Mesenchymal stem cell (in vitro differentiated cells and primary cell): ENCODE data around the gene SAP130.

ENCODE experiments used
- DNase-seq: peaks from one replicate; pipeline ENCODE4 v3.0.0-alpha.2; 2013
- H2AFZ ChIP-seq: one replicate; pipeline ENCODE4 v1.6.1; 2013; ENCODE audit warnings: low read depth, mild to moderate bottlenecking, control low read depth, inconsistent platforms, low read length, moderate library complexity
- H2AK5ac ChIP-seq: 2 replicates; pipeline ENCODE4 v1.6.1; 2013; ENCODE audit warnings: low read length, moderate library complexity, mild to moderate bottlenecking, inconsistent platforms; ENCODE audit not compliant: severe bottlenecking
- H2BK120ac ChIP-seq: one replicate; pipeline ENCODE4 v1.6.1; 2013; ENCODE audit warnings: low read depth, mild to moderate bottlenecking, inconsistent platforms, low read length, moderate library complexity
- H2BK12ac ChIP-seq, 2 experiments: one replicate each; pipeline ENCODE4 v1.6.1; 2013; ENCODE audit warnings: inconsistent platforms in 2 of 2, low read length in 2 of 2, mild to moderate bottlenecking in 2 of 2, moderate library complexity in 2 of 2, control low read depth in 1 of 2
- H2BK15ac ChIP-seq: one replicate; pipeline ENCODE4 v1.6.1; 2013; ENCODE audit warnings: mild to moderate bottlenecking, low read depth, inconsistent platforms; ENCODE audit not compliant: poor library complexity, severe bottlenecking
- H2BK5ac ChIP-seq: 2 replicates; pipeline ENCODE4 v1.6.1; 2013; ENCODE audit warnings: low read depth, mild to moderate bottlenecking, low read length, control low read depth, inconsistent platforms; ENCODE audit not compliant: poor library complexity, severe bottlenecking
- H3K14ac ChIP-seq, 2 experiments: one replicate each; pipeline ENCODE4 v1.6.1; 2013; ENCODE audit warnings: inconsistent platforms in 2 of 2, low read length in 2 of 2, control low read depth in 1 of 2, mild to moderate bottlenecking in 1 of 2, moderate library complexity in 1 of 2
- H3K18ac ChIP-seq, 2 experiments: one replicate each; pipeline ENCODE4 v1.6.1; 2013; ENCODE audit warnings: inconsistent platforms in 2 of 2, low read length in 2 of 2, control low read depth in 1 of 2, low read depth in 1 of 2, mild to moderate bottlenecking in 1 of 2
- H3K23ac ChIP-seq, 2 experiments: one replicate each; pipeline ENCODE4 v1.6.1; 2013; ENCODE audit warnings: inconsistent platforms in 2 of 2, low read length in 2 of 2, mild to moderate bottlenecking in 2 of 2, moderate library complexity in 2 of 2, control low read depth in 1 of 2
- H3K27ac ChIP-seq: 2 replicates; pipeline ENCODE4 v1.5.1; 2013; ENCODE audit warnings: mild to moderate bottlenecking, moderate library complexity, low read length, control low read depth, inconsistent platforms; ENCODE audit not compliant: poor library complexity, severe bottlenecking
- H3K27me3 ChIP-seq, 2 experiments: 2 replicates each; pipeline versions ENCODE4 v1.6.1 to v1.7.0; 2013; ENCODE audit warnings: low read length in 2 of 2, mild to moderate bottlenecking in 2 of 2, moderate library complexity in 2 of 2, control low read depth in 1 of 2, inconsistent platforms in 1 of 2; ENCODE audit not compliant: control insufficient read depth in 1 of 2, insufficient read depth in 1 of 2
- H3K36me3 ChIP-seq, 2 experiments: 2 replicates each; pipeline versions ENCODE4 v1.6.1 to v1.7.0; 2013; ENCODE audit warnings: low read length in 2 of 2, control low read depth in 1 of 2, inconsistent platforms in 1 of 2, low read depth in 1 of 2, mild to moderate bottlenecking in 1 of 2; ENCODE audit not compliant: insufficient read depth in 2 of 2, control insufficient read depth in 1 of 2
- H3K4ac ChIP-seq, 2 experiments: one replicate each; pipeline ENCODE4 v1.6.1; 2013; ENCODE audit warnings: inconsistent platforms in 2 of 2, low read length in 2 of 2, mild to moderate bottlenecking in 2 of 2, moderate library complexity in 2 of 2, control low read depth in 1 of 2, low read depth in 1 of 2
- H3K4me1 ChIP-seq: 2 replicates; pipeline ENCODE4 v1.6.1; 2013; ENCODE audit warnings: low read depth, low read length, control low read depth; ENCODE audit not compliant: control insufficient read depth, insufficient read depth
- H3K4me2 ChIP-seq: 2 replicates; pipeline ENCODE4 v1.6.1; 2013; ENCODE audit warnings: low read length, mild to moderate bottlenecking, inconsistent platforms; ENCODE audit not compliant: poor library complexity, severe bottlenecking
- H3K4me3 ChIP-seq, 2 experiments: 2 replicates each; pipeline versions ENCODE4 v1.5.1 to v1.7.0; 2013; ENCODE audit warnings: low read length in 2 of 2, mild to moderate bottlenecking in 2 of 2, control low read depth in 1 of 2, low read depth in 1 of 2; ENCODE audit not compliant: insufficient read depth in 1 of 2
- H3K79me1 ChIP-seq: replicated peaks from 2 replicates; pipeline ENCODE4 v1.6.1; 2013; ENCODE audit warnings: mild to moderate bottlenecking, control low read depth, low read length, inconsistent platforms; ENCODE audit not compliant: poor library complexity, severe bottlenecking
- H3K9ac ChIP-seq: 2 replicates; pipeline ENCODE4 v1.7.0; 2013; ENCODE audit warnings: mild to moderate bottlenecking, low read length, moderate library complexity
- H3K9me3 ChIP-seq: 2 replicates; pipeline ENCODE4 v1.7.0; 2013; ENCODE audit warnings: mild to moderate bottlenecking, low read length; ENCODE audit not compliant: control insufficient read depth
- H4K8ac ChIP-seq: one replicate; pipeline ENCODE4 v1.6.1; 2013; ENCODE audit warnings: inconsistent platforms, mild to moderate bottlenecking, low read length, moderate library complexity
- H4K91ac ChIP-seq: one replicate; pipeline ENCODE4 v1.6.1; 2013; ENCODE audit warnings: mild to moderate bottlenecking, low read length, inconsistent platforms
- WGBS: methylation state at CpG from one replicate; pipeline ENCODE4 v1.1.7; 2013; ENCODE audit warnings: mixed read lengths; 5-methylcytosine and 5-hydroxymethylcytosine counted together

SAP130 gene

DNA sequence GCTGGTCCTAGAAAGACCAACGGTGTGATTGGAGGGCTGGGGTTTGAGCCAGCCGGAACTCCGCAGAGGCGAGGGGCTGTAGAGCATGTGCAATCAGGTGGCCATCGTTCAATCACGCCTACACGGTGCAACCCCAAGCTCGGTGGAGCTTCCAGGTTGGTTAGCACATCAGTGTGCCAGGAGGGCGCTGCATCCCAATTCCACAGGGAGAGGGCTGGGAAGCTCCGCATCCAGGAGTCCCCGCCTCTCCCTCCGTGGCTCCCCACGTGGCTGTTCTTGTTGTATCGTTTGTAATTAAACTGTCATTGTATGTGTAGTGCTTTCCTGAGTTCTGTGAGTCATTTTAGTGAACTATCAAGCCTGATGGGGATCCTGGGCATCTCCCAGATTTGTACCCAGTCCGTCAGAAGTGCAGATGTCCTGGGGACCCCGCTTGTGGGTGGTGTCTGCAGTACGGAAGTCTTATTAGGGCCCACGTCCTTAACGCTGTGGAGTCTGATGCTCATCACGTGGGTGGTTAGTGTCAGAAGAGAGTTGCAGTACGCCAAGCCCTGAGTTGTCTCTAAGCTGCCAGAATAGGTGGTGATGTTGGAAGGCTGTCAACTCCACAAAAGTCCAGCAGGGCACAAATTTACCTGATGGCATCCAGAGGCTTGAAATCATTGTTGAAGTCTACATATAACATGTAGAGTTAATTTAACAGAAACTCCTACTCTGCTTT lies 121.5 kb downstream of the SAP130 start:
- H2AFZ ChIP-seq: no peak overlapping the region
- no peak overlapping the region for H2BK15ac ChIP-seq
- peaks cover 12 to 31% of the 10 kb centered on the region in 2 experiments for H3K27me3 ChIP-seq
- no peak overlapping the region for H2BK120ac ChIP-seq
- H2BK5ac ChIP-seq: no peak overlapping the region
- WGBS: 59% methylated on average over 21 of the region's 21 CpGs
- no peak overlapping the region for H3K18ac ChIP-seq
- no peak overlapping the region for H4K91ac ChIP-seq
- no peaks in the 10 kb centered on the region for H3K36me3 ChIP-seq
- H3K4me2 ChIP-seq: no peak overlapping the region
- no peak overlapping the region for H3K4ac ChIP-seq
- no peak for DNase-seq
- H3K9me3 ChIP-seq: no peaks in the 10 kb centered on the region
- no peak overlapping the region for H3K9ac ChIP-seq
- H3K4me3 ChIP-seq: peak overlapping the region in 1 of 2 experiments; percentile 51
- H4K8ac ChIP-seq: no peak overlapping the region
- no peak overlapping the region for H2AK5ac ChIP-seq
- no peaks in the 10 kb centered on the region for H3K79me1 ChIP-seq
- no peak overlapping the region for H3K23ac ChIP-seq
- H3K27ac ChIP-seq: no peak overlapping the region
- H2BK12ac ChIP-seq: no peak overlapping the region
- no peaks in the 10 kb centered on the region for H3K4me1 ChIP-seq
- peak overlapping the region in 1 of 2 experiments; percentile 83 for H3K14ac ChIP-seq

DNA sequence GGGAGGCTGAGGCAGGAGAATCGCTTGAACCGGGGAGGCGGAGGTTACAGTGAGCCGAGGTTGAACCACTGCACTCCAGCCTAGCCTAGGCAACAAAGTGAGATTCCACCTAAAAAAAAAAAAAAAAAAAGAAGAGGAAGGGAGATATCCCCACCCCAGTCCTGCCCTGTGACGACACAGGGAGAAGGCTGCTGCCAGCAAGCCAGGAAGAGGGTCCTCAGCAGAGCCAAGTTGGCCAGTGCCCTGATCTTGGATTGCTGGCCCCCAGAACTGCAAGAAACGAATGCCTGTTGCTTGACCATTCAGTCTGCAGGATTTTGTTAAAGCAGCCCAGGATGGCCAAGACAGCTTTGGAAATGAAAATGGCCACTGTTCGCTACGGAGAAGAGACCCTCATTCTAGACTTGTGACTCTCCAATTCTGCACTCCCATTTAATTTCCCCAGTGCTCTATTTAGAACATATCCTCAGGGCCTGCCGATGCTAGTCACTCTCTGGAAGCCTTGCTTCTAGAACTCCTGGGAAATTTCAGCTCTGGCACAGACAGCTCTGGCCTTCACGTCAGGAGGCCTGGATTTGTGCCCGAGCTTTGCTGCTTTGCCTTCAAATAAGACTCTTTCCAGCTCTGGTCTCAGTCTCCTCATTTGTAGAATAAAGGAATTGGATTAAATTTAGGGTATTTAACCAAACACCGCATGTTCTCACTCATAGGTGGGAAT lies 126.4 kb downstream of the SAP130 start:
- Histone ChIP-seq H4K8ac (no peak overlapping the region), H3K9ac (peak overlapping the region; percentile 12), H2BK120ac (no peak overlapping the region), H2BK5ac (no peak overlapping the region), H3K9me3 (no peaks in the 10 kb centered on the region), H3K4ac (no peak overlapping the region), H3K27me3 (peaks cover 10 to 11% of the 10 kb centered on the region in 2 experiments), H3K36me3 (no peaks in the 10 kb centered on the region), H2BK12ac (no peak overlapping the region), H2BK15ac (no peak overlapping the region), H3K27ac (no peak overlapping the region), H3K23ac (no peak overlapping the region), H3K14ac (no peak overlapping the region), H2AK5ac (no peak overlapping the region), H2AFZ (no peak overlapping the region), H3K79me1 (no peaks in the 10 kb centered on the region), H3K4me2 (no peak overlapping the region), H4K91ac (no peak overlapping the region), H3K4me1 (no peaks in the 10 kb centered on the region), H3K4me3 (no peak overlapping the region), H3K18ac (no peak overlapping the region)
- DNase-seq: no peak
- WGBS: 93% methylated on average over 7 of the region's 12 CpGs

DNA sequence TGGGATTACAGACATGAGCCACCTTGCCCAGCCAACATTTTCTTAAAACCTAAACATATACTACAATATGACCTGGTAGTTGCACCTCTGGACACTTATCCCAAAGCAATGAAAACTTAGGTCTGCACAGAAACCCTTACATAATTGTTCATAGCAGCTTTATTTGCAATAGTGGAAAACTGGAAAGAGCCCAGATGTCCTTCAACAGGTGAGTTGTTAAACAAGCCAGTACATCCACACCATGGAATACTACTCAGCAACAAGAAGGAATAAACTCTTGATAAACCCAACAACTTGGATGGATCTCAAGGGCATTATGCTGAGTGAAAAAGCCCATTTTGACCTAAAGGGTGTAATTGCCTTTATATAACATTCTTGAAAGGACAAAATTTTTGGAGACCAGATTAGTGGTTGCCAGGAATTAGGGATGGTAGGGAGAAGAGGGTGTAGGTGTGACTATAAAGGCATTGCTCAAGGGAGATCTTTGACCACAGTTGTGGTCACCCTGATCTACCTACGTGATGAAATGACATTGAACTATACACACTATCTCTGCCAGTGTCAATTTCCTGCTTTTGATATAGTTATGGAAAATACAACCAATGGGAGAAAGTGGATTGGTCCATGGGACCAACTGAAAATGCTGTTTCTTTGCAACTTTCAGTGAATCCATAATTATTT lies 130.2 kb downstream of the SAP130 start:
- no peak overlapping the region for H3K14ac ChIP-seq
- H4K91ac ChIP-seq: no peak overlapping the region
- no peak overlapping the region for H3K27ac ChIP-seq
- no peak overlapping the region for H2BK120ac ChIP-seq
- no peak overlapping the region for H2BK5ac ChIP-seq
- H2AK5ac ChIP-seq: no peak overlapping the region
- H3K4ac ChIP-seq: no peak overlapping the region
- H3K27me3 ChIP-seq: no peaks in the 10 kb centered on the region
- WGBS: no CpG with 5 or more reads among the region's 1 CpG
- H3K4me3 ChIP-seq: no peak overlapping the region
- no peak overlapping the region for H4K8ac ChIP-seq
- H2BK12ac ChIP-seq: no peak overlapping the region
- peaks cover 3% of the 10 kb centered on the region for H3K4me1 ChIP-seq
- H3K9me3 ChIP-seq: no peaks in the 10 kb centered on the region
- H3K18ac ChIP-seq: no peak overlapping the region
- no peak for DNase-seq
- no peak overlapping the region for H3K9ac ChIP-seq
- H3K23ac ChIP-seq: no peak overlapping the region
- no peak overlapping the region for H2BK15ac ChIP-seq
- no peak overlapping the region for H2AFZ ChIP-seq
- H3K36me3 ChIP-seq: no peaks in the 10 kb centered on the region
- no peaks in the 10 kb centered on the region for H3K79me1 ChIP-seq
- no peak overlapping the region for H3K4me2 ChIP-seq

DNA sequence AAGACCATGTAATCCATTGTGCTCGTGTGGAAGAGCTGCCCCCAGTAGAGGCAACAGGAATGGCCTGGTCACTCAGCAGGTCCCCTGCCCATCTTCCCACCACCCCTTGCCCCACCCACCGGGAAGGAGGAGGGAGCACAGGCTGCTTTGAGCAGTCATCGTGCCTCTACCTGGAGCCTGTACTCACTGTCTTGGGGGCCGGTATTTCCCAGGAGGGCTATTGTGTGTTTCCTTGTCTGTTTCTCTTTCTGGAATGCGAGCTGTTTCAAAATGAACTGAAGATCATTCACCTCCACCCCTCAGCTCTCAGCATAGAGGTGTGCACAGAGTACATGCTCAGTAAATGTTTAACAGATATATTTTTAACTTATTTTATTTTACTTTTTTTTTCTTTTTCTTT lies 134.4 kb downstream of the SAP130 start:
- H3K4me1 ChIP-seq: peaks cover 3% of the 10 kb centered on the region
- no peak overlapping the region for H3K4ac ChIP-seq
- 40% methylated on average over 2 of the region's 5 CpGs for WGBS
- H2BK120ac ChIP-seq: no peak overlapping the region
- no peak overlapping the region for H3K4me2 ChIP-seq
- no peaks in the 10 kb centered on the region for H3K9me3 ChIP-seq
- H3K9ac ChIP-seq: no peak overlapping the region
- H3K36me3 ChIP-seq: no peaks in the 10 kb centered on the region
- H3K27me3 ChIP-seq: no peaks in the 10 kb centered on the region
- no peak overlapping the region for H3K14ac ChIP-seq
- no peak overlapping the region for H2AK5ac ChIP-seq
- H2BK5ac ChIP-seq: no peak overlapping the region
- no peak overlapping the region for H3K27ac ChIP-seq
- peaks cover 2% of the 10 kb centered on the region for H3K79me1 ChIP-seq
- H3K4me3 ChIP-seq: no peak overlapping the region
- H2AFZ ChIP-seq: no peak overlapping the region
- no peak overlapping the region for H3K23ac ChIP-seq
- no peak for DNase-seq
- H2BK12ac ChIP-seq: no peak overlapping the region
- H2BK15ac ChIP-seq: no peak overlapping the region
- no peak overlapping the region for H4K91ac ChIP-seq
- H3K18ac ChIP-seq: no peak overlapping the region
- no peak overlapping the region for H4K8ac ChIP-seq
